Left renal cortex interstitium (tissue), 4 donors: ENCODE measurements around the gene PFN4. TPM values are rescaled to one million over a fixed set of nuclear protein-coding genes. Genes with fewer than 3 reads are reported as not detected.
"Not testable (repeated sequence)": the region's sequence is repeated elsewhere in the genome, so short reads cannot be mapped to it uniquely, and the experiment has no call there.

ENCODE experiments used
- DNase-seq, 4 donors: peaks; one replicate each; pipeline ENCODE4 v3.0.0-alpha.2; 2013; ENCODE audit warnings: low read depth in 4 of 4, low spot score in 2 of 4, missing footprints in 1 of 4
- polyA plus RNA-seq, 4 donors: library from polyadenylated mRNA; unstranded; fragments of 120-200 nt; gene quantifications; one replicate each; pipeline ENCODE4 v1.2.1, GENCODE V29; 2013; ENCODE audit not compliant: insufficient read length in 4 of 4

The PFN4 gene, protein sequence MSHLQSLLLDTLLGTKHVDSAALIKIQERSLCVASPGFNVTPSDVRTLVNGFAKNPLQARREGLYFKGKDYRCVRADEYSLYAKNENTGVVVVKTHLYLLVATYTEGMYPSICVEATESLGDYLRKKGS
- polyA plus RNA-seq: 1 to 10 TPM; 1.9 to 3.7 (median 2.9) TPM

DNA sequence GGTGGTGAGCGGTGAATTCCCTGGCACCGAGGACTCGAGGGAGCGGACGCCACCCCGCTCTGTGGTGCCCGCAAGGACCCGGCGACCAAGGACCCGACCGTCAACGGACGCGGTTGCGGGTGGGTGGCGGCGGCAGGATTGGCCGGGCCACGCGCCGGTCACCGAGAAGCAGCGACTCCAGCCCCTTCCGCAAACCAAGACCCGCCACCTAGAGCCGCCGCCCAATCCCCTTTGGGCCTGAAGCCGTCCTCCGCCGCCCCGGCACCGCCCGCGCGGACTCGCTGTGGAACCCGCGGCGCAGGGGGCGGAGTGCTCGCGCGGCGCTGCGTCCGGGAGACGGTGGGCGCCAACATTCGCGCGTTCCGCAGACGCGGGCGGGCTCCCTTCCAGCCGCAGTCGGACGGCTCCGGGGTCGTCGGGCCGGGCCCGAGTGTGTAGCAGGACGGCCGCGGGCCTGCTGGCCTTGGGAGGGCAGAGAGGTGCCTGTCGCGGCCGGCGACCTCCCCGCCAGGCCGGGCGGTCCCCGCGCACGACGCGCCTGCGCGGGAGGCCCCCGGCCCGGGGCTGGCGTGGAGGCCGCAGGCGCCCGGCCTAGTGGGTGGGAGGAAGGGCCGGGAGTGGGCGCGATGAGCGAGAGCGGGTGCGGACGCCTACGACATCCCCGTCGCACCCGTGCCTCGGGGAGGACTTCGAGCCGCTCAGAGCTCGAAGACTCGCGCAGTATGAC lies at the start of gene PFN4, which contains the start of gene FAM228B:
TSS of gene PFN4 (minus strand) at position 140 of the 727 bp plus-strand sequence. CDS start 799 bp downstream, outside the sequence.
TSS of gene FAM228B (plus strand) at position 275 of the 727 bp plus-strand sequence. CDS start 893 bp downstream, outside the sequence.
- peak; percentile 41 to 79 (median 72) for DNase-seq

DNA sequence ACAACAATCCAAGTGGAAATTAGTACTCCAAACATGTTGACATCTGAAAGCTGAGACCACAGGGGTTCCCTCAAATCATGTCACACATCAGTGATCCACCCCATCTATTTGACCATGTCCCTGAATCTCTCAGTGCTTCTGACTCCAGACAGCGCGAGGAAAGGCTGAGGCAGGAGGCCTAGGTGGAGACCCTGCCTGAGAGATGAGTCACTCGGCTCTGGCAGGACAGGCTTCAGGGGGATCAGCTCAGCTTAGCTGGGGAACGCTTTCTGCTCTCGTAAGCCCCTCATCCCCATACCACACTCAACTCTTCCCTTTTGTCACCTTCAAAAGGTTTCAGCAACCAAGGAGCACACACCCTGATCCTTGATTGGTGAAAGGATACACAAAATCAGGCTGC lies 45.9 kb upstream of the PFN4 start:
- DNase-seq: no peak

DNA sequence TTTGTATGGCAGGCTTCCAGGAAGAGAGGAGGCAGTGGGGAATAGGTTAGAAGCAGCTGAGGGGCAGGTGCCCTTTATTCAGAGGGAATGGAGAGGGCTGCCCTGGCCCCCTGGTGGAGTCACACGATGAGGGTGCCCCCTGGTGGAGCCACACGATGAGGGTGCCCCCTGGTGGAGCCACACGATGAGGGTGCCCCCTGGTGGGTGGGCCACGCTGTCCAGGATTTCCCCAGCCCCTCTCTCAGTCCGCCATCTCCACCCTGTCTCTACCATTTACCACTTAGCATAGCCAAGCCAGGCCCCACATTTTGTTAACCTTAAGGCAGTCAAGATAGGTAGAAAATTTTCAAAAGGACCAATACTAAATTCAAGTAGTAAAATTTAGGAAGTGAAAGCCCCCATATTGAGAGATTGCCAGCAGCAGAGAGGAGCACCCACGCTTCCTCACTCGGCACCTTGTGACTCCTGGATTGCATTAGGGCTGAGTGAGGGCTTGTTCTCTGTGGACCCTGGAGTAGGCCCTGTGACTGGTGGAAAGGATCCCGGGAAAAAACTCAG lies 41.4 kb upstream of the PFN4 start:
- no peak for DNase-seq

DNA sequence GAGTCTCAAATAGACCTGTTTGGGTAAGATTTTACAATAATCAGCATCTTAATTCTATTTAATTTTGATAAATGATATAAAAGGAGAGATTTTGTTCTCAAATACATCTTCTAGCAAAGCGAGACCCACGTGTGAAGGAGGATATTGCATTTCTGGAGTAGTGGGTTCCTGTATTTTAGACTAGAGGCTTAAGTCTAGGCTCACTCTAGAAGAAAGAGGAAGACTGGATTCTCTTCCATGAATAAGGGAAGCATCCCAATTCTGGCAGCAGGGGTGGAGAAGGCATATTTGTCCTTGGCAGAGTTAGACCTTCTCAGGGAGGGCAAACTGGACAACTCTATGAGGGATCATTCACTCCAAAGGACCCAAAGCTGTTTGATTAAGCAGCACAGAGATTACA lies 40.5 kb upstream of the PFN4 start:
- no peak for DNase-seq

DNA sequence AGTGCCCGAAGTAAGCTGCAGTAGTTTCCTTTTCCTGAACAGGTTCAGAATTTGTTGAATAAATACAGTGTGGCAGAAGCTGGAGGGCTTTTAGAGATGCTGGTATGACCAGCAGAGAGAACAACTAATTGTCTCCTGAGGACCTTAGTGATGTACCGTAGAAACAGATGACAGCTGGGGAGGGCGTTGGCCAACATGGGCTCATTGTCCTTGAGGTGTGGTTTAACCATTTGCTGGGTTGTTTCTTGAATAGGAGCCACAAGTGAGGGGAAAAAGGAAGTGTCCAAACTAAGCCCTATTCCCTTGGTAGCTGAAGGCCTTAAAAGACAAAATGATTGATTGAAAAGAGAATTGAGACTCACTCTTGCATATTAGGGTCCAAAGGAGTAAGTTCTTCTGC lies 40.1 kb upstream of the PFN4 start:
- DNase-seq: no peak

DNA sequence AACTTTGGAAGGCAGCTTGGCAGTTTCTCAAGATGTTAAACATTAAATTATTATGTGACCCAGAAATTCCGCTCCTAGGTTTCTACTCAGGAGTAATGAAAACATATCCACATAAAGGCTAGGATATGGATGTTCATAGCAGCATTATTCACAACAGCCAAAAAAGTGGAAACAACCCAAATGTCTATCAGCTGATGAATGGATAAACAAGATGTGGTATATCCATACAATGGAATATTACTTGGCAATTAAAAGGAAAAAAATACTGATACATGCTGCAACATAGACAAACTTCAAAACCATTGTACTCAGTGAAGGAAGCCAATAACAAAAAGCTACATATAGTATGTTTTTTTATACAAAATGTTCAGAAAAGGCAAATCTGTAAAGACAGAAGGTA lies 39.4 kb upstream of the PFN4 start:
- DNase-seq: no peak

DNA sequence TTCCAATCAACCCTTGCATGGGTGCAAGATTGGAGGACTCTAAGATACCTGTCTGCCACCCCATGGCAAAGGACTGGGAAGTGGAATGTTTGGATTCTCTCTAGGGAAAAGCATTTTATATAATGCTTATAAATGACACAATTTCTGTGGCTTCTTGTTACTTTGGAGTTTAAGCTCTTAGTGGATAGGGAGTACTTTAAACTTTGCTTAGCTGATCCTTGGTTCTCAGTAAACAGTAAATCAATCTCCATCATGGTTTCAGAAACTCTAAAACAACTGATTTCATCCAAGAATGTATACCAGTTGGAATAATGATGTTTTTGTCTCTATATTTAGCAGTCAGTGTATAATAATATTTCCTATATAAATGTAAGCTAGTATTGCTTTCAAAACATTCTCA lies 37.6 kb upstream of the PFN4 start:
- DNase-seq: no peak

DNA sequence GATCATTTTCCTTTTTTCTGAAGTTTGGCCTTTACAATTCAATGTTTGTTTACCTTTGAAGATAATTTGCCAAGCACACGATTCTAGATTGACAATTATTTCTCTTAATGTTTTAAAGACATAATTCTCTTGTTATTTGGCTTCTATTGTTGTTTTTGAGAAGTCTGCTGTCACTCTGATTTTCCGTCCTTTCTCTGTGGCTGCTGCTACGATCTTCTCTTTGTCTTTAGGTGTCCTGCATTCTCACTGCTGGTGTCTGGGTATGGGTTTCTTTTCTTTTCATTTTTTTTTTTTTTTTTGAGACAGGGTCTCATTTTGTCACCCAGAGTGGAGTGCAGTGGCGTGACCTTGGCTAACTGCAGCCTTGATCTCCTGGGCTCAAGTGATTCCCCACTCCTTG lies 36.6 kb upstream of the PFN4 start:
- DNase-seq: no peak

DNA sequence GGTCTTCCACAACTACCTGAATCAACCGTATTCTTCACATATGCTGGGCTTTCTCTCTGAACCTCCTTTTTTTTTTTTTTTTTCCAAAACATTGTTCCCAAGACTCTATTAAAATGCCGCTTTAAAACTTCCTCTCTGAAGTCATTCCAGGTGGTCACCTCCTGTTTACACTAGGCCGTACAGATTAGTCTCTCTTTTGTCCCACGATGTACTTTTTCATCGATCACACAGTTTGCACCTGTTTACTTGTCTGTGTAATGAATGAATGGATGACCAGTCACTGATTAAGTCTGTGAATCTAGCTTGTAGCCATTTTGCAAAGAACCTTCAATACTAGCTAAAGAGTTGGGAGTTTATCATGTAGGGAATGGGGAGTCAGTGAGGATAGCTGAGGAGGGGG lies 35.0 kb upstream of the PFN4 start:
- no peak for DNase-seq

DNA sequence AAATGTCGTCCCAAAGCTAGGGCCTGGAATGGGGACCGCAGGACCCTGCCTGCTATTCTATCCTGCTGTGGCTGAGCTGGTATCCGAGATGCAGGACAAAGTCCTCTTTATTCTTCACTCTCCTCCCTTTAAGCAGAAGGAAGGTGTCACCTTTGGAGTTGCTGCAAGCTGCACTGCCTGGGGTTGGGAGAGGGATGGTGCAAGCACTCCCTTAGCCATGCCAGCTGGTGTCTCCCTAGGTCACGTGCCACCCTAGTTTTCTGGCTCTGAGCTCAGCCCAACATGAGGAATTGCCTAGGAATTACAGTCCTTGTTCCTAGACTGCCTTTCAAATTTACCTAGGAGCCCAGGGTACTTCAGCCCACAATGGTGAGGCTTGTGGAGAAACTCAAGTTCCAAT lies 30.3 kb upstream of the PFN4 start:
- no peak for DNase-seq

DNA sequence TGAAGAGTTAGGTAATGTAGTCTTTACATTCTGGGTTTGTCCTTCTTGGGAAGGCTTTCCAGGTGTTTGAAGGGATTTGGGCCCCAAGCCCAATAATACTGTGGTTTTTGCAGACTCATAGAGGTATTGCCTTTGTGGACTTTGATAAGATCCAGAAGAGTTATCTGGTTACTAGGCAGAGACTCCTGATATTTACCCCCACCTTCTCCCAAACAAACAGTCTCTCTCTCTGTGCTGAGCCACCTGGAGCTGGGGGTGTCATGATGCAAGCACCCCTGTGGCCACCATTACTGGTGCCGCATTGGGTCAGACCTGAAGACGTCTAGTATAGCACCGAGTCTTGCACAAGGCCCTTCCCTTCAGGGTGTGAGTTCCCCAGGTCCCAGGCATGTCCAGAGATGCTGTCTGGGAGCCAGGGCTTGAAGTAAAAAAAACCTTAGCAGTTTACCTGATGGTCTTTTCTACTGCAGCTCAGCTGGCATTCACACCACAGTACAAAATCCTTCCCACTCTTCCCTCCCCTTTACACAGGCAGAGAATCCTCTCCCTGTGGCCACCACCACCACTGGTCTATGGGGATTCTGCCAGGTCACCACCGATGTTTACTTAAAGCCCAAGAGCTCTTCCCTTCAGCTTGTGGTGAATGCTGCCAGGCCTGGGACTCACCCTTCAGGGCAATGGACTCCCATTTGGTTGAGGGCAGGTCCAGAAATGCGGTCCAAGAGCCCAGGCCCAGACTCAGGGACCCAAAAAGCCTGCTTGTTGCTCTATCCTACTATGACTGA lies 29.5 kb upstream of the PFN4 start:
- DNase-seq: no peak

DNA sequence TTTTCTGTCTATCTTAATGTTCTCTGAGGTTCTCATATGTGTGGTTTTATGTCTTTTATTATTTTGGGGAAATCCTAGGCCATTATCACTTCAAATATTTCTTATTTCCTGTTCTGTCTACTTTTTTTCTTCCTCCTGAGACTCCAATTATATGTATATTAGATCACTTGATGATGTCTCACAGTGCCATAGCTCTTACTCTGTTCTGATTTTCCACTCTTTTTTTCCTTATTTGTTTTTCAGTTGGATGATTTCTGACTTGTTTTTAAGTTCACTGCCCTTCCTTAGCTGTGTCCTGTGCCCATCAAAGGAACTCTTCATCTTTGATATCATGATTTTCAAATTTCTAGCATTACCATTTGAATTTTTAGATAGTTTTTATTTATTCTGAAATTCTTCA lies 24.2 kb upstream of the PFN4 start:
- no peak for DNase-seq

DNA sequence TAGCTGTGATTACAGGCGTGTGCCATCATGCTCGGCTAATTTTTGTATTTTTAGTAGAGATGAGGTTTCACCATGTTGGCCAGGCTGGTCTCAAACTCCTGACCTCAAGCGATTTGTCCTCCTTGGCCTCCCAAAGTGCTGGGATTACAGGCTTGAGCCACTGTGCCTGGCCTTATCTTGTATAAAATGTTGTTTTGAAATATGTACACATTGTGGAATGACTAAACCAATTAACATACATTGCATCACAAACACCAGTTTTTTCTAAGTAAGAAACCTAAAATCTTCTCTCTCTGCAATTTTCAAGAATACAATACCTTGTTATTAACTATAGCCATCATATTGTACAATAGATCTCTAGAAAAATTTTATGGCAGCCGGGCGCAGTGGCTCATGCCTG lies 17.2 kb upstream of the PFN4 start:
- DNase-seq: not testable (repeated sequence)

DNA sequence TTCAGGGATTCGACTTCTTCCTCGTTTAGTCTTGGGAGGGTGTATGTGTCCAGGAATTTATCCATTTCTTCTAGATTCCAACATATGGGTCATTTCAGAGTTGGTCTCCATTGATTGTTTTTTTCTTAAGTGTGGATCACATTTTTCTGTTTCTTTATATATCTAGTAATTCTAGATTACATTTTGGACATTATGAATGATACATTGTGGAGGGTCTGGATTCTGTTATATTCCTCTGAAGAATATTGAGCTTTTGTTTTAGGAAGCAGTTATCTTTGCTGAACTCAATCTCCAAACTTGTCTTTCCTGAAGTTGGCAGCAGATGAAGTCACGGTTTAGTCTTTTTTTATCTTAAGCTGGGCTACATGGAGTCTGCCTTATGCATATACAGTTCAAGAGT lies 9.4 kb upstream of the PFN4 start:
- no peak for DNase-seq

DNA sequence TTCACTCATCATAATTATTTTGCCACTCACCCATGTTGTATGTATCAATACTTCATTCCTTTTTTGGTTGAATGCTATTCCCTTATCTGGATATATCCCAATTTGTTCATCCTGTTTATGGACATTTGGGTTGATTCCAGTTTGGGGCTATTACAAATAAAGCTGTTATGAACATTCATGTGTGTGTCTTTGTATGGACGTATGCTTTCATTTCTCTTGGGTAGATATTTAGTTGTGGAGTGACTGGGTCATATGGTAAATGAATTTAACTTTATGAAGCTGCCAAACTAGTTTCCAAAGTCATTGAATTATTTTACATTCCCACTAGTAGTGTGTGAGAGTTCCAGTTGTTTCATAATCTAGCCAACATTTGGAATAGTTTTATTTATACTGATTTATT lies 2.8 kb upstream of the PFN4 start:
- DNase-seq: no peak

DNA sequence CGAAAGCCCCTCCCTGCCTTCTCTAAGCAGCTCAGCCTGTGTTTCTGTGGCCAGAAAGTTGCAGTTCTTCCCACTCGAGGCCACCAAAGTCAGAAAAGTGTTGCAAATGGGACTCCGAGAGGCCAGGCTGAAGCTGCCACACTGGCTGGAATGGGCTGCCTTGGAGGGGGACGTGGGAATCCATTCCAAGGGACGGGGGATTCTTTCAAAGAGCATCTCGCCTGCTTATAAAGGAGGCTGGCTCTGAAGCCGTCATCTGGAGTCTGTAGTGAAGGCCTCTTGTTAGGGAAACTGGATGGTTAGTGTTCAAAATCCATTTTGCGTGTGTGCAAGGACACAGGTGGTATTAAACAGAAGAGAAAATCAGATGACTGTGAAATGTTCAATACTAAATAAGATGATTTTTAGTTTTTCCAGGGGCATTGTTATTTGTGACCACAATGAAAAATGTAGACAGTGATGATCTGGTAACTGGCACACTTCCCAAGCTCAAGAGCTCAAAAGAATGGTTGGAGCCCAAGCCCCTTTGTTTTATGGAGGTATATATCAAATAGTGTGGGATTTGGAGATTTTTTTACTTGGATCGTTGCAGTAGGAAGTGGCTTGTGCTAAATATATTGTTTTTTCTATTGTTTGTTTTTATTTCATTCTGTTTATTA lies 917 bp upstream of the PFN4 start:
- peak in 2 of 4 donors; percentile 44 to 63 for DNase-seq

DNA sequence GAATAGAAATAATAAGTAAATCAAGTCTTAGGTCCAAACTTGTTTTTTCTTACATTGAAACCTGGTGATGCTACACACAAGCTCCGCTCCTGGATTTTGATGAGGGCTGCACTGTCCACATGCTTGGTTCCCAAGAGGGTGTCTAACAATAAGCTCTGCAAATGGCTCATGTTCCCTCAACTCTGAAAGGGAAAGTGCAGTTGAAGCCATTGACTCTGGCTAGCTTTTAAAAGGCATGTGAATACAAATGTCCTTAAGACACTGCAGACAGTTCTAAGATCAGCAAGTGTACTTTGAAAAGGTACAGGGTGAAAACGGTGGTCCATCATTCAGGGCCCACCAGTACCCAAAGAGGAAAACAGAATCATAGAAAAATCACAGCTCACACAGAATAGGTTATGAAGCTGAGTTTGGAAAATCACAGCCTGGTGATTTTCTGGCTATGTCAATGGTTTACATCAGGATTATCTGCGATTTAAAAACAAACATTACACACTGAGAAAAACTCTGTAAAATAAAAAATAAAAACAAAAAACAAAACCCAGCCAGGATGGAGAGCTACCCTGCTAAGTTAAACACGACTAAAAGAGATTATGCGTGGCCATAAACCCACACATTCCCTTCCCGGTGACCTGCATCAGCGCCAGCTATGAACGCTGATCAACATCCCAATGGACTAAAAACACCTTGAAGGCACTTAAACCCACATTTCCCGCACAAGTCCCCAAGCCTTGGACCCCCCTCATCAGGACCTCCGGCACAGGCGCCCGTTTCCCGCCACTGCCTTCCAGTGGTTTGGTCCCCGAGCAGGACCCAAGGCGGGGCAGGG lies 554 bp downstream of the PFN4 start:
- DNase-seq: peak in 1 of 4 donors; percentile 31

DNA sequence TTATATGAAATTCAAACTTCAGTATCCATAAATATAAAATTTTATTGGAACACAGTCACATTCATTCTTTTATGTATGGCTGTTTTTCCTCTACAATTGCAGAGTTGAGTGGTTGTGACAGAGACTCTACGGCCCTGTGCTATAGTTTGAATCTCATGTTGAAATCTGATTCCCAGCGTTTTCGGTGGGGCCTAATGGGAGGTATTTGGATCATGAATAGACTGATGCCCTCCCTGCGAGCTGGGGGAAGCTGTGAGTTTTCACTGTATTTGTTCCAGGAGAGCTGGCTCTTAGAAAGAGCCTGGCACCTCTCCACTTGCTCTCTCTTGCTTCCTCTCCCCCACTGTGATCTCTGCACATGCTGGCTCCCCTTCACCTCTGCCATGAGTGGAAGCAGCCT lies 1.7 kb downstream of the PFN4 start:
- DNase-seq: no peak

DNA sequence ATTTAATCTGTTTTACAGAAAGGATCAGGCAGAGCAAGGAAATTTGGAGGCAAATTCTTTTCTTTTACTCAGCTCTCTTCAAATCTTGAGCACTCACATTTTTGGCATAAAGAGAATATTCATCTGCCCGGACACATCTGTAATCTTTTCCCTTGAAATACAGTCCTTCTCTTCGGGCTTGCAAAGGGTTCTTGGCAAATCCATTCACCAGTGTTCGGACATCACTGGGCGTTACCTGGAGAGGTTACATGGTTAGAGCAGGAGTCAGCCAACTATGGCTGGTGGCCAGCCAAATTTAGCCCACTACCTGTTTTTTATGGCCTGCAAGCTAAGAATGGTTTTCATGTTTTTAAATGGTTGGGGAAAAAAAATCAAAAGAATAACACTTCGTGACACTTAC lies 2.1 kb downstream of the PFN4 start:
- DNase-seq: no peak

DNA sequence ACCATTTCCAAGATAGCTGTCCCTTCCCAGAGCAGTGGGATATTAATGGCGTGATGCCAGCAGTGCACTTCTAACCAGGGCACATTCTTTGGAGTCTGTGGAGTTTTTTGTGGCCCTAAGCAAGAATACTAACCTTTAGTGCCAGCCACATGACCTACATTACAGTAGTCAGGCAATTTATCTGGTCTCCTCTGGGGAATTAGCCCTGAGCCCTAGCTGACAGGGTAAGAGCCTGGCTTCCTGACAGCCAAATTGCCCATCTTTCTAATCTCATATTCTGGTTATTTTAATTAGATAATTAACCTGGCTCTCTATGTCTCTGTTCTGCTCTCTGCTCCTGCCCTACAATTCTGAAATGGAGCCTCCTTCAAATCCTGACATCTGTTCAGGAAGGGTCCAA lies 5.2 kb downstream of the PFN4 start:
- DNase-seq: no peak
